Endothelial cell of umbilical vein (primary cell): Measurements from ENCODE around the gene NTSR1. TPM values are rescaled to one million over a fixed set of nuclear protein-coding genes. Genes with fewer than 3 reads are reported as not detected.

Experiments
- polyA plus RNA-seq, 4 experiments: library from polyadenylated mRNA; depleted of rRNA in 3 of 4; stranded (reverse) in 3 of 4; unstranded in 1 of 4; fragments of >200 nt; gene quantifications; 2 replicates each; pipeline versions ENCODE4 v1.2.1 to v1.2.3, GENCODE V29; 2011 to 2012; ENCODE audit warnings: missing spikeins in 1 of 4
- total RNA-seq: library from RNA; stranded (reverse); gene quantifications from 2 replicates; pipeline ENCODE4 v1.2.3, GENCODE V29; 2021

The NTSR1 gene
- total and polyA plus RNA-seq, 2 donors (not counting 3 experiments of a cell fraction or from before 2014, with no cell fraction given) = 0.14 to 2.1 TPM

Other genes with a start within 250 kb of the NTSR1 start
- gene GATA5, start 232.8 kb upstream of the NTSR1 start, total RNA-seq = not detected in 2 replicates
- gene GATA5, start 232.8 kb upstream of the NTSR1 start, polyA plus RNA-seq = not detected in 2 replicates
- 3.3 and 4.1 TPM in 2 replicates for gene SLCO4A1, start 66.3 kb upstream of the NTSR1 start, total RNA-seq
- gene SLCO4A1, start 66.3 kb upstream of the NTSR1 start, polyA plus RNA-seq = 0.92 and 1.4 TPM in 2 replicates
- 17.0 and 17.7 TPM in 2 replicates for gene MRGBP, start 87.6 kb downstream of the NTSR1 start, total RNA-seq
- 17.1 and 18.5 TPM in 2 replicates for gene MRGBP, start 87.6 kb downstream of the NTSR1 start, polyA plus RNA-seq
- 35.1 and 44.0 TPM in 2 replicates for gene OGFR, start 96.0 kb downstream of the NTSR1 start, total RNA-seq
- gene OGFR, start 96.0 kb downstream of the NTSR1 start, polyA plus RNA-seq = 30.4 and 30.8 TPM in 2 replicates
- 0.60 and 0.76 TPM in 2 replicates for gene COL9A3, start 108.2 kb downstream of the NTSR1 start, total RNA-seq
- 0.19 and 0.46 TPM in 2 replicates for gene COL9A3, start 108.2 kb downstream of the NTSR1 start, polyA plus RNA-seq
- gene TCFL5, start 153.0 kb downstream of the NTSR1 start, total RNA-seq = 9.4 and 11.1 TPM in 2 replicates
- 3.0 and 4.4 TPM in 2 replicates for gene TCFL5, start 153.0 kb downstream of the NTSR1 start, polyA plus RNA-seq
- gene DIDO1, start 217.7 kb downstream of the NTSR1 start, total RNA-seq = 46.6 and 51.2 TPM in 2 replicates
- gene DIDO1, start 217.7 kb downstream of the NTSR1 start, polyA plus RNA-seq = 20.7 and 22.1 TPM in 2 replicates
- gene GID8, start 229.3 kb downstream of the NTSR1 start, total RNA-seq = 31.4 and 34.6 TPM in 2 replicates
- 20.6 and 25.3 TPM in 2 replicates for gene GID8, start 229.3 kb downstream of the NTSR1 start, polyA plus RNA-seq
- 44.5 and 49.4 TPM in 2 replicates for gene SLC17A9, start 243.9 kb downstream of the NTSR1 start, total RNA-seq
- 38.2 and 48.3 TPM in 2 replicates for gene SLC17A9, start 243.9 kb downstream of the NTSR1 start, polyA plus RNA-seq